Adrenal gland (tissue), 12 donors: ENCODE data around the gene NT5DC3. TPM values are rescaled to one million over a fixed set of nuclear protein-coding genes. Genes with fewer than 3 reads are reported as not detected.

Experiments used
- DNase-seq, 7 donors: peaks; one replicate each; pipeline ENCODE4 v3.0.0-alpha.2; 2019 to 2020
- H3K27ac ChIP-seq, 5 donors: fragments of 200-600 bp; sonication (generic) in 4 of 5; 1 replicate in 3 of 5; 2 replicates in 2 of 5; pipeline versions ENCODE4 v1.5.1 to v1.8.0; 2016 to 2020; ENCODE audit warnings: mild to moderate bottlenecking in 1 of 5
- H3K27me3 ChIP-seq: fragments of 200-600 bp; 2 replicates; pipeline ENCODE4 v1.8.0; 2021
- H3K36me3 ChIP-seq, 2 donors: fragments of 200-600 bp; replicated peaks in 1 of 2; 1 replicate in 1 of 2; 2 replicates in 1 of 2; pipeline versions ENCODE4 v1.5.1 to v1.8.0; 2018 to 2022
- H3K4me1 ChIP-seq, 2 donors: fragments of 200-600 bp; replicated peaks in 1 of 2; 1 replicate in 1 of 2; 2 replicates in 1 of 2; pipeline versions ENCODE4 v1.5.1 to v1.8.0; 2018 to 2021
- H3K4me3 ChIP-seq, 4 donors: fragments of 200-600 bp; sonication (generic) in 3 of 4; one replicate each; pipeline ENCODE4 v1.5.1; 2016 to 2018
- H3K9me3 ChIP-seq, 3 donors: fragments of 200-600 bp; sonication (generic) in 1 of 3; replicated peaks in 1 of 3; 1 replicate in 2 of 3; 2 replicates in 1 of 3; pipeline versions ENCODE4 v1.5.1 to v1.8.0; 2016 to 2021
- CTCF ChIP-seq, 6 experiments: fragments of 450-650 bp in 4 of 6; fragments of 200-600 bp in 2 of 6; sonication (generic) in 1 of 6; IDR thresholded peaks; 1 replicate in 5 of 6; 2 replicates in 1 of 6; pipeline versions ENCODE4 v1.5.1 to v1.8.0; 2016 to 2021; ENCODE audit warnings: antibody characterized with exemption in 6 of 6, mild to moderate bottlenecking in 2 of 6, moderate library complexity in 1 of 6
- POLR2A ChIP-seq, 2 donors: fragments of 450-650 bp; IDR thresholded peaks; one replicate each; pipeline ENCODE4 v1.6.1; 2017; ENCODE audit warnings: antibody characterized with exemption in 2 of 2, mild to moderate bottlenecking in 2 of 2, moderate library complexity in 1 of 2
- WGBS, 4 donors: extraction: QIAGEN DNeasy Blood & Tissue Kit in 2 of 4; methylation state at CpG; one replicate each; pipeline versions ENCODE4 v1.1.5 to v1.1.7; 2013 to 2017; 5-methylcytosine and 5-hydroxymethylcytosine counted together
- intact Hi-C, 2 donors: fragments of 100-400 bp; cut with DNase I; formaldehyde crosslinking; loops; one replicate each; pipeline versions ENCODE4 v1.14.1 to v1.15.0; 2022 to 2023
- polyA plus RNA-seq, 3 donors: library from polyadenylated mRNA; stranded (reverse); fragments of 200-250 nt in 2 of 3; fragments of 350-450 nt in 1 of 3; fragmentation: Illumina TruSeq in 1 of 3; extraction: RNeasy Lipid Tissue Mini Kit (QIAGEN cat#74804) in 1 of 3; gene quantifications; one replicate each; pipeline ENCODE4 v1.2.3, GENCODE V29; 2013 to 2014
- total RNA-seq, 9 donors: library from RNA; depleted of rRNA in 4 of 9; stranded (reverse); fragments of >200 nt in 4 of 9; fragments of 120-200 nt in 1 of 9; fragmentation: NEBNext Ultra II Directional in 1 of 9; extraction: Animal tissue kit (Norgen Biotek cat#: 25700) in 1 of 9; gene quantifications; one replicate each; pipeline versions ENCODE4 v1.1.0 to v1.2.4, GENCODE V29; 2013 to 2023
- donor health status: healthy with polysubstance abuse.
- donor health status: Bipolar disorder and iron deficiency.
- donor health status: DM: yes; HTN: yes; CAD: no.
- donor health status: DM: no; HTN: no; CAD: no.
- donor health status: DM: no; HTN: no; CAD: no.
- donor health status: DM: yes; HTN: yes; CAD: no.

NT5DC3 gene
- total and polyA plus RNA-seq, 12 donors: 4.1 to 14.9 (median 7.2) TPM

GRCh38 chr12:103727638-103728037, 113.4 kb downstream of the NT5DC3 start:
- Histone ChIP-seq H3K27ac (no peak overlapping the region), H3K4me3 (no peak overlapping the region), H3K4me1 (no peaks in the 10 kb centered on the region), H3K27me3 (no peaks in the 10 kb centered on the region), H3K9me3 (no peaks in the 10 kb centered on the region), H3K36me3 (no peaks in the 10 kb centered on the region)
- intact Hi-C loops: no loop called here
- no peak for DNase-seq
- WGBS, 4 donors: 63 to 71% (median 68%) methylated on average over 3 of the region's 3 CpGs
- no peak for TF ChIP-seq POLR2A (IDR thresholded peaks at IDR 0.05)
- no peak for TF ChIP-seq CTCF (IDR thresholded peaks at IDR 0.05)

- Histone ChIP-seq H3K27me3 (no peaks in the 10 kb centered on the region), H3K4me1 (no peaks in the 10 kb centered on the region), H3K36me3 (no peaks in the 10 kb centered on the region), H3K27ac (no peak overlapping the region), H3K4me3 (no peak overlapping the region), H3K9me3 (no peaks in the 10 kb centered on the region)
- 79 to 89% (median 84%) methylated on average over 8 of the region's 8 CpGs for WGBS, 4 donors
- DNase-seq: no peak
- no peak for TF ChIP-seq CTCF (IDR thresholded peaks at IDR 0.05)
- no peak for TF ChIP-seq POLR2A (IDR thresholded peaks at IDR 0.05)
- intact Hi-C loops: no loop called here
Observed at GRCh38 chr12:103725398-103725797, 115.6 kb downstream of the NT5DC3 start.

Other genes with a start within 250 kb of the NT5DC3 start
- gene HSP90B1, start 89.2 kb upstream of the NT5DC3 start, total RNA-seq: 1,000 to 10,000 TPM in 1 of 9 donors, 100 to 1,000 TPM in 8; 241 to 1,575 (median 509) TPM
- gene HSP90B1, start 89.2 kb upstream of the NT5DC3 start, polyA plus RNA-seq: 1,000 to 10,000 TPM in 1 of 3 donors, 100 to 1,000 TPM in 2; 287 to 1,629 (median 551) TPM
- 10 to 100 TPM in 7 of 9 donors, 1 to 10 TPM in 2; 3.1 to 56.2 (median 21.2) TPM for gene TDG, start 124.6 kb upstream of the NT5DC3 start, total RNA-seq
- 10 to 100 TPM; 19.5 to 24.5 (median 21.9) TPM for gene TDG, start 124.6 kb upstream of the NT5DC3 start, polyA plus RNA-seq
- gene GLT8D2, start 209.0 kb upstream of the NT5DC3 start, total RNA-seq: 10 to 100 TPM in 6 of 9 donors, 1 to 10 TPM in 3; 6.3 to 21.2 (median 13.9) TPM
- gene GLT8D2, start 209.0 kb upstream of the NT5DC3 start, polyA plus RNA-seq: 10 to 100 TPM; 11.4 to 15.8 (median 14.7) TPM
- 10 to 100 TPM; 12.6 to 35.4 (median 23.2) TPM for gene HCFC2, start 223.3 kb upstream of the NT5DC3 start, total RNA-seq
- gene HCFC2, start 223.3 kb upstream of the NT5DC3 start, polyA plus RNA-seq: 10 to 100 TPM in 1 of 3 donors, 1 to 10 TPM in 2; 8.5 to 21.0 (median 9.7) TPM